HepG2 (cell line): ENCODE data around the gene RTEL1. TPM values are rescaled to one million over a fixed set of nuclear protein-coding genes. Genes with fewer than 3 reads are reported as not detected.

Experiments
- ATAD3A ChIP-seq: sonication (generic); formaldehyde crosslinking; IDR thresholded peaks from 2 replicates; pipeline ENCODE4 v1.4.0; 2020; ENCODE audit warnings: missing genetic modification reagents
- GABPB1 ChIP-seq: IDR thresholded peaks from 2 replicates; pipeline ENCODE4 v1.6.1; 2016; ENCODE audit warnings: mild to moderate bottlenecking, missing genetic modification reagents, moderate library complexity, missing compliant biosample characterization
- HES4 ChIP-seq: sonication (generic); formaldehyde crosslinking; IDR thresholded peaks from 2 replicates; pipeline ENCODE4 v1.9.0; 2021; ENCODE audit warnings: mild to moderate bottlenecking, missing genetic modification reagents, borderline replicate concordance
- JUN ChIP-seq: sonication (generic); formaldehyde crosslinking; IDR thresholded peaks from 2 replicates; pipeline ENCODE4 v1.4.0; 2020; ENCODE audit warnings: mild to moderate bottlenecking, missing genetic modification reagents
- POLR2AphosphoS5 ChIP-seq: IDR thresholded peaks from 2 replicates; pipeline ENCODE4 v1.6.1; 2012; ENCODE audit warnings: low read depth, low read length
- SOX13 ChIP-seq, 3 experiments: fragments of 450-650 bp in 1 of 3; sonication (generic) in 1 of 3; formaldehyde crosslinking in 1 of 3; IDR thresholded peaks in 2 of 3; conservative IDR thresholded peaks in 1 of 3; 2 replicates each; pipeline versions ENCODE4 v1.5.0 to v1.6.1; 2016 to 2020; ENCODE audit warnings: antibody characterized with exemption in 1 of 3, mild to moderate bottlenecking in 1 of 3, missing compliant biosample characterization in 1 of 3, missing genetic modification reagents in 1 of 3, moderate library complexity in 1 of 3
- ZBTB8A ChIP-seq: sonication (generic); formaldehyde crosslinking; IDR thresholded peaks from 2 replicates; pipeline ENCODE4 v1.4.0; 2020; ENCODE audit warnings: mild to moderate bottlenecking, low read depth, missing genetic modification reagents, borderline replicate concordance
- ZNF101 ChIP-seq: sonication (generic); formaldehyde crosslinking; IDR thresholded peaks from 2 replicates; pipeline ENCODE4 v1.4.0; 2020; ENCODE audit warnings: mild to moderate bottlenecking, low read depth, missing genetic modification reagents, borderline replicate concordance
- ZNF143 ChIP-seq: sonication (generic); formaldehyde crosslinking; IDR thresholded peaks from 2 replicates; pipeline ENCODE4 v1.4.0; 2020; ENCODE audit warnings: missing genetic modification reagents
- ZNF343 ChIP-seq: sonication (generic); formaldehyde crosslinking; IDR thresholded peaks from 2 replicates; pipeline ENCODE4 v1.4.0; 2020; ENCODE audit warnings: mild to moderate bottlenecking, missing genetic modification reagents
- ZNF709 ChIP-seq: sonication (generic); formaldehyde crosslinking; IDR thresholded peaks from 2 replicates; pipeline ENCODE4 v1.5.0; 2020; ENCODE audit warnings: mild to moderate bottlenecking, missing genetic modification reagents
- ZSCAN21 ChIP-seq: sonication (generic); formaldehyde crosslinking; IDR thresholded peaks from 2 replicates; pipeline ENCODE4 v1.8.0; 2022; ENCODE audit warnings: mild to moderate bottlenecking, missing genetic modification reagents, moderate library complexity, borderline replicate concordance
- polyA plus RNA-seq, 8 experiments: library from polyadenylated mRNA; depleted of rRNA in 3 of 8; stranded (reverse) in 7 of 8; unstranded in 1 of 8; fragments of >200 nt; fragmentation: Illumina TruSeq in 4 of 8; extraction: Trizol in 4 of 8; gene quantifications; 2 replicates each; pipeline versions ENCODE4 v1.2.1 to v1.2.3, GENCODE V29; 2011 to 2016; ENCODE audit warnings: low read depth in 4 of 8, missing spikeins in 1 of 8, mixed read lengths in 1 of 8; ENCODE audit not compliant: insufficient read depth in 1 of 8
- total RNA-seq, 5 experiments: library from RNA; depleted of rRNA; stranded (reverse); fragments of >200 nt; fragmentation: Illumina TruSeq; extraction: Trizol; gene quantifications; 2 replicates each; pipeline ENCODE4 v1.2.3, GENCODE V29; 2016; ENCODE audit warnings: low read depth in 1 of 5
- TF ChIP-seq, protein P1 (sequence below): sonication (generic); formaldehyde crosslinking; IDR thresholded peaks from 2 replicates; pipeline ENCODE4 v1.8.1; 2022; ENCODE audit warnings: mild to moderate bottlenecking, missing genetic modification reagents
- TF ChIP-seq, protein P2 (sequence below): sonication (generic); formaldehyde crosslinking; IDR thresholded peaks from 2 replicates; pipeline ENCODE4 v1.4.0; 2020; ENCODE audit warnings: missing genetic modification reagents, borderline replicate concordance
- TF ChIP-seq, protein P3 (sequence below): sonication (generic); formaldehyde crosslinking; IDR thresholded peaks from one replicate; pipeline ENCODE4 v1.5.1; 2020; ENCODE audit warnings: mild to moderate bottlenecking, missing genetic modification reagents; ENCODE audit errors: not compliant biosample characterization

The RTEL1 gene
- total and polyA plus RNA-seq, 2 of the 13 experiments (the other 11 are each of a cell fraction or from before 2014, with no cell fraction given), result 21.8 to 36.4 TPM

GRCh38 chr20:63735859-63736718 lies 78.0 kb downstream of the RTEL1 start, which contains the start of gene LIME1 (continued):
- TF ChIP-seq POLR2AphosphoS5, result peak; percentile 56; the same call in 1 of the 2 replicates
- no peak for TF ChIP-seq ZBTB8A (CRISPR knock-in tag)
- TF ChIP-seq SOX13 (IDR thresholded peaks at IDR 0.05), result no peak
- TF ChIP-seq SOX13 (CRISPR knock-in tag; conservative IDR thresholded peaks at IDR 0.05 in 1 of 2, IDR thresholded peaks at IDR 0.05 in 1 of 2), result no peak
- TF ChIP-seq ZNF101 (CRISPR knock-in tag), result no peak
- TF ChIP-seq ATAD3A (CRISPR knock-in tag), result no peak
- TF ChIP-seq, protein P1, sequence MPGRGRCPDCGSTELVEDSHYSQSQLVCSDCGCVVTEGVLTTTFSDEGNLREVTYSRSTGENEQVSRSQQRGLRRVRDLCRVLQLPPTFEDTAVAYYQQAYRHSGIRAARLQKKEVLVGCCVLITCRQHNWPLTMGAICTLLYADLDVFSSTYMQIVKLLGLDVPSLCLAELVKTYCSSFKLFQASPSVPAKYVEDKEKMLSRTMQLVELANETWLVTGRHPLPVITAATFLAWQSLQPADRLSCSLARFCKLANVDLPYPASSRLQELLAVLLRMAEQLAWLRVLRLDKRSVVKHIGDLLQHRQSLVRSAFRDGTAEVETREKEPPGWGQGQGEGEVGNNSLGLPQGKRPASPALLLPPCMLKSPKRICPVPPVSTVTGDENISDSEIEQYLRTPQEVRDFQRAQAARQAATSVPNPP, result no peak
- TF ChIP-seq GABPB1 (CRISPR knock-in tag), result no peak
- TF ChIP-seq ZNF343 (CRISPR knock-in tag), result no peak
- TF ChIP-seq ZSCAN21 (CRISPR knock-in tag), result peak; percentile 39; the same call in 1 of the 2 replicates
- TF ChIP-seq, protein P2, sequence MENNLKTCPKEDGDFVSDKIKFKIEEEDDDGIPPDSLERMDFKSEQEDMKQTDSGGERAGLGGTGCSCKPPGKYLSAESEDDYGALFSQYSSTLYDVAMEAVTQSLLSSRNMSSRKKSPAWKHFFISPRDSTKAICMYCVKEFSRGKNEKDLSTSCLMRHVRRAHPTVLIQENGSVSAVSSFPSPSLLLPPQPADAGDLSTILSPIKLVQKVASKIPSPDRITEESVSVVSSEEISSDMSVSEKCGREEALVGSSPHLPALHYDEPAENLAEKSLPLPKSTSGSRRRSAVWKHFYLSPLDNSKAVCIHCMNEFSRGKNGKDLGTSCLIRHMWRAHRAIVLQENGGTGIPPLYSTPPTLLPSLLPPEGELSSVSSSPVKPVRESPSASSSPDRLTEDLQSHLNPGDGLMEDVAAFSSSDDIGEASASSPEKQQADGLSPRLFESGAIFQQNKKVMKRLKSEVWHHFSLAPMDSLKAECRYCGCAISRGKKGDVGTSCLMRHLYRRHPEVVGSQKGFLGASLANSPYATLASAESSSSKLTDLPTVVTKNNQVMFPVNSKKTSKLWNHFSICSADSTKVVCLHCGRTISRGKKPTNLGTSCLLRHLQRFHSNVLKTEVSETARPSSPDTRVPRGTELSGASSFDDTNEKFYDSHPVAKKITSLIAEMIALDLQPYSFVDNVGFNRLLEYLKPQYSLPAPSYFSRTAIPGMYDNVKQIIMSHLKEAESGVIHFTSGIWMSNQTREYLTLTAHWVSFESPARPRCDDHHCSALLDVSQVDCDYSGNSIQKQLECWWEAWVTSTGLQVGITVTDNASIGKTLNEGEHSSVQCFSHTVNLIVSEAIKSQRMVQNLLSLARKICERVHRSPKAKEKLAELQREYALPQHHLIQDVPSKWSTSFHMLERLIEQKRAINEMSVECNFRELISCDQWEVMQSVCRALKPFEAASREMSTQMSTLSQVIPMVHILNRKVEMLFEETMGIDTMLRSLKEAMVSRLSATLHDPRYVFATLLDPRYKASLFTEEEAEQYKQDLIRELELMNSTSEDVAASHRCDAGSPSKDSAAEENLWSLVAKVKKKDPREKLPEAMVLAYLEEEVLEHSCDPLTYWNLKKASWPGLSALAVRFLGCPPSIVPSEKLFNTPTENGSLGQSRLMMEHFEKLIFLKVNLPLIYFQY (CRISPR knock-in tag), result no peak
- TF ChIP-seq, protein P3, sequence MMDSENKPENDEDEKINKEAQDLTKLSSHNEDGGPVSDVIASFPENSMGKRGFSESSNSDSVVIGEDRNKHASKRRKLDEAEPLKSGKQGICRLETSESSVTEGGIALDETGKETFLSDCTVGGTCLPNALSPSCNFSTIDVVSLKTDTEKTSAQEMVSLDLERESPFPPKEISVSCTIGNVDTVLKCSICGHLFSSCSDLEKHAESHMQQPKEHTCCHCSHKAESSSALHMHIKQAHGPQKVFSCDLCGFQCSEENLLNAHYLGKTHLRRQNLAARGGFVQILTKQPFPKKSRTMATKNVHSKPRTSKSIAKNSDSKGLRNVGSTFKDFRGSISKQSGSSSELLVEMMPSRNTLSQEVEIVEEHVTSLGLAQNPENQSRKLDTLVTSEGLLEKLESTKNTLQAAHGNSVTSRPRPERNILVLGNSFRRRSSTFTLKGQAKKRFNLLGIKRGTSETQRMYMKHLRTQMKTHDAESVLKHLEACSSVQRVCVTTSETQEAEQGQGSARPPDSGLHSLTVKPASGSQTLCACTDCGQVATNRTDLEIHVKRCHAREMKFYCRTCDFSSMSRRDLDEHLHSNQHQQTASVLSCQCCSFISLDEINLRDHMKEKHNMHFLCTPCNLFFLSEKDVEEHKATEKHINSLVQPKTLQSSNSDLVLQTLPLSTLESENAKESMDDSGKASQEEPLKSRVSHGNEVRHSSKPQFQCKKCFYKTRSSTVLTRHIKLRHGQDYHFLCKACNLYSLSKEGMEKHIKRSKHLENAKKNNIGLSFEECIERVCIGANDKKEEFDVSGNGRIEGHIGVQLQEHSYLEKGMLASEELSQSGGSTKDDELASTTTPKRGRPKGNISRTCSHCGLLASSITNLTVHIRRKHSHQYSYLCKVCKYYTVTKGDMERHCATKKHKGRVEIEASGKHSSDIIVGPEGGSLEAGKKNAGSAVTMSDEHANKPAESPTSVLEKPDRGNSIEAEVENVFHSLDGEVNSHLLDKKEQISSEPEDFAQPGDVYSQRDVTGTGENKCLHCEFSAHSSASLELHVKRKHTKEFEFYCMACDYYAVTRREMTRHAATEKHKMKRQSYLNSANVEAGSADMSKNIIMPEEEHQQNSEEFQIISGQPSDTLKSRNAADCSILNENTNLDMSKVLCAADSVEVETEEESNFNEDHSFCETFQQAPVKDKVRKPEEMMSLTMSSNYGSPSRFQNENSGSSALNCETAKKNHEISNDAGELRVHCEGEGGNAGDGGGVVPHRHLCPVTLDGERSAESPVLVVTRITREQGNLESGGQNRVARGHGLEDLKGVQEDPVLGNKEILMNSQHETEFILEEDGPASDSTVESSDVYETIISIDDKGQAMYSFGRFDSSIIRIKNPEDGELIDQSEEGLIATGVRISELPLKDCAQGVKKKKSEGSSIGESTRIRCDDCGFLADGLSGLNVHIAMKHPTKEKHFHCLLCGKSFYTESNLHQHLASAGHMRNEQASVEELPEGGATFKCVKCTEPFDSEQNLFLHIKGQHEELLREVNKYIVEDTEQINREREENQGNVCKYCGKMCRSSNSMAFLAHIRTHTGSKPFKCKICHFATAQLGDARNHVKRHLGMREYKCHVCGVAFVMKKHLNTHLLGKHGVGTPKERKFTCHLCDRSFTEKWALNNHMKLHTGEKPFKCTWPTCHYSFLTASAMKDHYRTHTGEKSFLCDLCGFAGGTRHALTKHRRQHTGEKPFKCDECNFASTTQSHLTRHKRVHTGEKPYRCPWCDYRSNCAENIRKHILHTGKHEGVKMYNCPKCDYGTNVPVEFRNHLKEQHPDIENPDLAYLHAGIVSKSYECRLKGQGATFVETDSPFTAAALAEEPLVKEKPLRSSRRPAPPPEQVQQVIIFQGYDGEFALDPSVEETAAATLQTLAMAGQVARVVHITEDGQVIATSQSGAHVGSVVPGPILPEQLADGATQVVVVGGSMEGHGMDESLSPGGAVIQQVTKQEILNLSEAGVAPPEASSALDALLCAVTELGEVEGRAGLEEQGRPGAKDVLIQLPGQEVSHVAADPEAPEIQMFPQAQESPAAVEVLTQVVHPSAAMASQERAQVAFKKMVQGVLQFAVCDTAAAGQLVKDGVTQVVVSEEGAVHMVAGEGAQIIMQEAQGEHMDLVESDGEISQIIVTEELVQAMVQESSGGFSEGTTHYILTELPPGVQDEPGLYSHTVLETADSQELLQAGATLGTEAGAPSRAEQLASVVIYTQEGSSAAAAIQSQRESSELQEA (CRISPR knock-in tag), result no peak
- TF ChIP-seq ZNF143 (CRISPR knock-in tag), result no peak
- TF ChIP-seq HES4 (CRISPR knock-in tag), result no peak
- no peak for TF ChIP-seq ZNF709 (CRISPR knock-in tag)
- TF ChIP-seq JUN (CRISPR knock-in tag), result no peak
